GM12892 (cell line): Measurements from ENCODE around the gene JPH3.

Experiments
- DNase-seq: peaks from one replicate; pipeline ENCODE4 v3.0.0; 2011; ENCODE audit not compliant: insufficient read length
- FAIRE-seq: peaks from 2 replicates; lab custom pipeline; 2011; peaks lifted over from hg19 to GRCh38; lab: Jason Lieb, UNC
- POLR2A ChIP-seq: IDR thresholded peaks from 2 replicates; pipeline ENCODE4 v1.6.1; 2011; ENCODE audit warnings: low read depth, low read length, control low read depth
- POLR2AphosphoS5 ChIP-seq: IDR thresholded peaks from 2 replicates; pipeline ENCODE4 v1.6.1; 2011; ENCODE audit warnings: low read depth, low read length, control low read depth
- TAF1 ChIP-seq: IDR thresholded peaks from 2 replicates; pipeline ENCODE4 v1.6.1; 2011; ENCODE audit warnings: low read depth, mild to moderate bottlenecking, control low read depth, low read length, borderline replicate concordance

JPH3 gene

DNA sequence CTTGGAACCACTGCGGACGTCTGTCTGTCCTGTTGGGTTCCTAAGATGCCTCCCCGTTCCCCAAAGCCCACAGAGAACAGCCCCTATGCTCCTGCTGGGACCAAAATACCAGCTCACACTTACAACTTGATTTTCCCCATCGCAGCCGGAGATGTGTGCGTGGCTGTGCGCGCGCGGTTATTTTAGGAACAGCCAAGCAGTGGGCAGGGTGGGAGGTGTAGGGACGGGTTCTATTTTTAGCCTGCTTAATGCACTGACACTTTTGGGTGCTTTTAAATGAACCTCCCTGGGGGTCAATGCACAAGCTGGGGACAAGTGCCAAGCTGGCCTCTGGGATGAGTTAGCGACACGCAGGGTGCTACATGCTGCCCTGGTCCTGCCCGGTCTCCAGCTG is 89.4 kb downstream of the JPH3 start:
- FAIRE-seq (no peak), DNase-seq (no peak)
- TF ChIP-seq POLR2A, result no peak
- no peak for TF ChIP-seq POLR2AphosphoS5
- no peak for TF ChIP-seq TAF1

DNA sequence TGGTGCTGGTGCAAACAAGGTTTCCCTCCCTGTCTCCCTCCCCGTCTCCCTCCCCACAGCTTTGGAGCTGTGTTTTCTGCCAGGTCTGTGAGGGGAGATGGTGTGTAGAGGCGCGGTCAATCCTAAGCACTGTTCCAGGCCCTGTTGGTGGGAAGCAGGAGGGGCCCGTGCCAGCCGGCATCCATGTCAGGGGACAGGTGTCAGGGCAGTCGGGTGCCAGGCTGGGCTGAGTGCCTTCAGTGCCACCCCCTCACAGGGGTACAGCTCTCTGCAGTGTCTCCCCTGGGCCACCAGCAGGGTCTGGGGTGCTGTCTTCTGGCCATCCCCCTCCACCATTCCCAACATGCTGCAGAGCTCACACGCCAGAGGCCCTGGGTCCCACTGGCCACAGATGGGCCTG is 89.9 kb downstream of the JPH3 start:
- no peak for DNase-seq
- FAIRE-seq, result no peak
- no peak for TF ChIP-seq TAF1
- no peak for TF ChIP-seq POLR2A
- TF ChIP-seq POLR2AphosphoS5, result no peak

- no peak for TF ChIP-seq TAF1
- TF ChIP-seq POLR2AphosphoS5, result no peak
- DNase-seq (no peak), FAIRE-seq (no peak)
These were observed 90.4 kb downstream of the JPH3 start for GRCh38 chr16:87692756-87693155.

- DNase-seq (no peak), FAIRE-seq (no peak)
- TF ChIP-seq TAF1 (no peak), POLR2AphosphoS5 (no peak), POLR2A (no peak)
These were observed 91.5 kb downstream of the JPH3 start for GRCh38 chr16:87693827-87694226.

DNA sequence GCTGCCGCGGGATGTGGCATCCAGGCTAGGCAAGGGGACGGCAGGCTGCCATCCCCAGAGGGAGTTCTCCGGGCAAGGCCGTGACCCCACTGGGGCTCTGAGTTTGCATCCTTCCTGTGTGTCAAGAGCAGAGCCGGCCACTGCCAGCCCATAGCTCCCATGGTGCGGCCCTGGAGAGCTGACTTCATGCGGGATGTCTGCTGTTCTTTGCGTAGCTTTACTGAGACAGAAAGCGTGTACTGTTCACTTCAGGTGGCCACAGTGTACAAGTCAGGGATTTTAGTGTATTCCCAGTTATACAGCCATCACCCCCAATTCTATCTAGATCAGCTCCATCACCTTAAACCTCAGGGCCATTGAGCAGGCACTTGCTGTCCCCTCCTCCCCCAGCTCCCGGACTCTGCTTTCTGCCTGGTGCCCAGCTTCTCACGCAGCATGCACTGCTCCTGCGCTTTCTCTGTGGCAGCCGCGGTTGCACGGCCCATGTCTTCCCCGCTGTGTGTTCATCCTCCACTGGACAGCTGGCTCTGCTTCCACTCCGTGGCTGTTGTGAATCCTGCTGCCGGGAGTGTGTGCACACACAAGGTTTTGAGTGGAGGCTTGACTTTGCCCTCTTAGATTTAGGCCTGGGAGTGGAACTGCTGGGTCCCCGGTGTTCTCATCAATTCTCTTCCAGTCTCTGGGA is 92.3 kb downstream of the JPH3 start:
- no peak for TF ChIP-seq POLR2A
- no peak for TF ChIP-seq TAF1
- no peak for TF ChIP-seq POLR2AphosphoS5
- DNase-seq (no peak), FAIRE-seq (no peak)

DNA sequence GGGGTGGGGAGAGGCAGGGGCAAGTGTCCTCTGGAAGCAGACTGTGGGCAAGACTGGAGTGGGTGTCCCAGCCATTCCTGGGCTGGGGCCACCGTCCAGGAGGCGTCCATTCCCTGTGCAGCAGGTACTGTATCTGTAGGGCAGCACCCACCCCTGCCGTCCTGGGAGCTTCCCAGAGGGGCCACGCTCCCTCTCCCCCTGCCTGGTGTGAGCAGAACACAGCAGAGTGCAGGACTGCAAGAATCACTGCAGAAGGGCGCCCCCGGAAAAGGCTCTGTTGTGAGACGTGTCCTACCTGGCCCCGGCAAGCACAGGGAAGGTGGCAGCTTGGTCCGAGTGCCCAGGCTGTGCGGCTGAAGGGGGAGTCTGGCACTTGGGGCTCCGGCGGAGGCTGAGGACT is 93.2 kb downstream of the JPH3 start:
- no peak for FAIRE-seq

GRCh38 chr16:87696726-87697125 is 94.4 kb downstream of the JPH3 start:
- no peak for DNase-seq
- TF ChIP-seq POLR2A (no peak), TAF1 (no peak), POLR2AphosphoS5 (no peak)
- FAIRE-seq, result no peak

More for the DNA sequence above, 93.2 kb downstream of the JPH3 start:
- no peak for DNase-seq
- TF ChIP-seq POLR2AphosphoS5 (no peak), TAF1 (no peak), POLR2A (no peak)

GRCh38 chr16:87697256-87697655 is 94.9 kb downstream of the JPH3 start:
- no peak for TF ChIP-seq TAF1
- no peak for TF ChIP-seq POLR2A
- DNase-seq (no peak), FAIRE-seq (no peak)

DNA sequence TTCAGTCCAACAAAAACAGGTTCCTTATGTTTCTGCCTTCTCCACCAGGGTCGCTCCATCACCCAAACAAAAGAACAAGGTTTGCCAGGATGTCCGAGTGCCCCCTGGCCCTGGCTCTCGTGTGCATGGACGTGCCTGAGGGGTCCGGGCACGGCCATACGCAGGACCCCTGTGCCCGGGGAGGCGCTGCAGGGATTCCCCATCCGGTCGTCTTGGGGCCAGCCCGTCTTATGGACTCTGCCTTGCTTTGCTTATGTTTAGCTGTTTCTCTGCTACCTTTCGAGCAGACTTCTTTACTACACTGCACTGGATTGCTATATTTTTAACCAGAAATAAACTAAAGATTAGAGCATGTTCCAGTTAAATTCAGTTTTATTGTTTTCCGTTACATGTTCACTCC is 95.5 kb downstream of the JPH3 start:
- TF ChIP-seq POLR2AphosphoS5 (no peak), TAF1 (no peak), POLR2A (no peak)
- no peak for DNase-seq
- FAIRE-seq, result no peak

GRCh38 chr16:87698241-87698640 is 95.9 kb downstream of the JPH3 start:
- FAIRE-seq (peak; percentile 97), DNase-seq (peak; percentile 67)
- TF ChIP-seq POLR2AphosphoS5 (no peak), TAF1 (no peak), POLR2A (no peak)

- DNase-seq, result peak; percentile 65
- FAIRE-seq, result no peak
- TF ChIP-seq POLR2AphosphoS5 (no peak), TAF1 (no peak), POLR2A (no peak)
These were observed 96.4 kb downstream of the JPH3 start for GRCh38 chr16:87698676-87699199.

- no peak for DNase-seq
- TF ChIP-seq POLR2AphosphoS5, result no peak
- no peak for TF ChIP-seq TAF1
- TF ChIP-seq POLR2A, result no peak
- no peak for FAIRE-seq
These were observed 98.2 kb downstream of the JPH3 start for GRCh38 chr16:87700406-87701077.
